ENCODE measurements around the gene MOSMO. TPM values are rescaled to one million over a fixed set of nuclear protein-coding genes. Genes with fewer than 3 reads are reported as not detected.

MOSMO gene
- total and polyA plus RNA-seq, 8 donors, result 3.7 to 8.0 (median 5.1) TPM

DNA sequence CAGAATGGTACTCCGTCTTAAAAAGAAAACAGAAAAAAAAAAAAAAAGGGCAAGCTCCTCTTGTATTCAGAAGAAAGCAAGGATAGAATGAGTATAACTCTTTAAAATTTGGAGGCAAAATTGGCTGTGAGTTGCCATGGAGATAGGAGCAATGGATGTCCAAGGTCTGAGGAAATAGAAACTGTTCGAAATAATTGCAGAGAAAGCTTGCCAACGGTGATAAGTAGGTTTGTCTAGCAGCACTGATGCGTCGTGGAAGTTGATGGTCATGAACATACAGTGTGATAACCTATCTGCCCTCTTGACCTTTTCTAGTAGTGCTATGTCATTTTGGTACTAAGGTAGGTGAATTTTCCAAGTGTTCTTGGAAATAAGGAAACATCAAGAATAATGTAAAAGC, 3.0 kb downstream of the MOSMO start:
- intact Hi-C loops (cut with DNase I), result loop anchor here in 1 of 3 donors (5.0 kb wide), 1 partner anchor 61 kb away; no protein-coding TSS in a partner anchor
- Histone ChIP-seq H3K27me3 (no peaks in the 10 kb centered on the region), H3K9me3 (no peaks in the 10 kb centered on the region), H3K4me3 (no peak overlapping the region), H3K4me1 (peaks cover 9 to 15% (median 14%) of the 10 kb centered on the region in 3 donors), H3K27ac (no peak overlapping the region), H3K36me3 (no peaks in the 10 kb centered on the region)
- DNase-seq (no peak), FAIRE-seq (no peak), ATAC-seq (no peak)
- TF ChIP-seq, protein P1, sequence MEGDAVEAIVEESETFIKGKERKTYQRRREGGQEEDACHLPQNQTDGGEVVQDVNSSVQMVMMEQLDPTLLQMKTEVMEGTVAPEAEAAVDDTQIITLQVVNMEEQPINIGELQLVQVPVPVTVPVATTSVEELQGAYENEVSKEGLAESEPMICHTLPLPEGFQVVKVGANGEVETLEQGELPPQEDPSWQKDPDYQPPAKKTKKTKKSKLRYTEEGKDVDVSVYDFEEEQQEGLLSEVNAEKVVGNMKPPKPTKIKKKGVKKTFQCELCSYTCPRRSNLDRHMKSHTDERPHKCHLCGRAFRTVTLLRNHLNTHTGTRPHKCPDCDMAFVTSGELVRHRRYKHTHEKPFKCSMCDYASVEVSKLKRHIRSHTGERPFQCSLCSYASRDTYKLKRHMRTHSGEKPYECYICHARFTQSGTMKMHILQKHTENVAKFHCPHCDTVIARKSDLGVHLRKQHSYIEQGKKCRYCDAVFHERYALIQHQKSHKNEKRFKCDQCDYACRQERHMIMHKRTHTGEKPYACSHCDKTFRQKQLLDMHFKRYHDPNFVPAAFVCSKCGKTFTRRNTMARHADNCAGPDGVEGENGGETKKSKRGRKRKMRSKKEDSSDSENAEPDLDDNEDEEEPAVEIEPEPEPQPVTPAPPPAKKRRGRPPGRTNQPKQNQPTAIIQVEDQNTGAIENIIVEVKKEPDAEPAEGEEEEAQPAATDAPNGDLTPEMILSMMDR (IDR thresholded peaks at IDR 0.05), result no peak
- WGBS, 2 donors, result 50 to 58% methylated on average over 5 of the region's 5 CpGs

DNA sequence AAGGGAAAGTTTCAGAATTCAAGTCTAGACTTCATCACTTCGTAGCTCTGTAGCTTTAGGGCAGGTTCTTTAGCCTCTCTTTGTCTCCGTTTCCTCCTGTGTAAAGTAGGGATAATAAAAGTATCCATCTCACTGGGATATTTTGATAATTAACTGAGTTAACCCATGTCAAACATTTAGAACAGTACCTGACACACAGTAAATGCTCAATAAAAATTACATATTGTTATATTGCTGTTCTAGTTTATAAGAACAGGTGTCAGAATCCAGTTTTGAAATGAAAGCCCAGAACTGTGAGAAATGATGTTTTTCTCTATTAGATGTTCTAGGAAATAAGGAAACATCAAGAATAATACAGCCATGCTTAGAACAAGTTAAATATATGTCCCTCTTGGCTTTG, 4.3 kb downstream of the MOSMO start:
- no peak for ATAC-seq
- Histone ChIP-seq H3K9me3 (no peaks in the 10 kb centered on the region), H3K27me3 (no peaks in the 10 kb centered on the region), H3K36me3 (no peaks in the 10 kb centered on the region), H3K27ac (no peak overlapping the region), H3K4me3 (no peak overlapping the region), H3K4me1 (peaks cover 9 to 15% (median 12%) of the 10 kb centered on the region in 3 donors)
- FAIRE-seq, result no peak
- TF ChIP-seq, protein P1 (IDR thresholded peaks at IDR 0.05), result no peak
- 35 to 44% methylated on average over 2 of the region's 2 CpGs for WGBS, 2 donors
- no peak for DNase-seq
- intact Hi-C loops (cut with DNase I), result loop anchor here in 1 of 3 donors (5.0 kb wide), 1 partner anchor 60 kb away; no protein-coding TSS in a partner anchor

DNA sequence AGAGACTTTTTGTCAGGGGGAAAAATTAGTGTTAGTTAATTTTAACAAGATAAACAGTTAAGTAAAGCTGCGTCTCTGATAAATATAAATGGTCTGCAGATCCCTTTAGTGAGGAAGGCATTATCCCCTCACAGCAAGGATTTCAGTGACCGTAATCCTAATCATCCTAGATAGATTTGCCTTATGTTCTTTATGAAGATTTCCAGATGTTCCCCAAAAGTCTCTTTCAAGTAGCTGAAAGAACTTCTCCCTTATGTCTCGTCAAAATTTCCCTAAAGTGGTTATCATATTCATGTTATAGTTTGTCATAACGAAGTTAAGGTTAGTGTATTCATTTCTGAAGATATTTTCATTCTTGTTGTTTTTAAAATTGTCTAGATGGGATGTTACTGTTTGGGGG, 5.6 kb downstream of the MOSMO start:
- Histone ChIP-seq H3K27me3 (no peaks in the 10 kb centered on the region), H3K27ac (no peak overlapping the region), H3K9me3 (no peaks in the 10 kb centered on the region), H3K4me1 (peaks cover 16 to 19% (median 16%) of the 10 kb centered on the region in 3 donors), H3K36me3 (no peaks in the 10 kb centered on the region), H3K4me3 (no peak overlapping the region)
- 85 to 88% methylated on average over 4 of the region's 4 CpGs for WGBS, 2 donors
- TF ChIP-seq, protein P1 (IDR thresholded peaks at IDR 0.05), result no peak
- no peak for ATAC-seq
- no peak for DNase-seq
- intact Hi-C loops (cut with DNase I), result loop anchor here in 1 of 3 donors (5.0 kb wide), 1 partner anchor 59 kb away; no protein-coding TSS in a partner anchor
- no peak for FAIRE-seq

DNA sequence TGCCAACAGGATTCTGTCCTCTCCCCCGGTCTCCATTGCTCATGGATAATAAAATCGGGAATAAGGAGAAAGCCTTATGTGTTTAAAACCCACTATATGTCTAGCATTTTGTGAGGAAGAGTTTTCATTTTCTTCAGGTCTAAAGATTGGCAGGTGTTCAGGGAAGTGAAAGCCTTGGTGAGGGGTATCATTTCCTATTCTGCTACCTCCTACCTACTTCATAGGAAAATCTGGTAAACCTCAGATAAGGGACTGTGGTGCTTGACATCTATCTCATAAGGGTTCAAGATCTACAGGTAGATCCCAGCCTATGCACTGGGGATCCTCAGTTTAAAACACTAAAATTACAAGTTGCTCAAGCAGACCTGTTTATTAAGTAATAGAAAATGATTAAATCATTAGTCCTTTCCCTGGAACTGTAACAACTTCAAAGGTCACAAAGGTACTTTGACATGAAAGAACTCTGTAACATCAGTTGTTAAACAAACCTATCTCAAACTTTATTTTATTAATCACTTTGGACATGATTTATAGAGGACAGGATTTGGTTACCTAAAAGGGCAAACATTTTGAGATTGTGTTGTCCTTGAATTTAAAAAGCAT, 6.5 kb downstream of the MOSMO start:
- H3K4me3 ChIP-seq, result no peak overlapping the region
- no peak overlapping the region for H3K27ac ChIP-seq
- no peak for DNase-seq
- peaks cover 16 to 19% (median 16%) of the 10 kb centered on the region in 3 donors for H3K4me1 ChIP-seq
- no peaks in the 10 kb centered on the region for H3K27me3 ChIP-seq
- ATAC-seq, result peak in 3 of 4 donors; percentile 30 to 51 (median 38)
- 69 to 79% methylated on average over 2 of the region's 2 CpGs for WGBS, 2 donors
- intact Hi-C loops (cut with DNase I), result loop anchor here in 1 of 3 donors (5.0 kb wide), 1 partner anchor 58 kb away; no protein-coding TSS in a partner anchor
- H3K36me3 ChIP-seq, result no peaks in the 10 kb centered on the region
- FAIRE-seq, result no peak
- TF ChIP-seq, protein P1 (IDR thresholded peaks at IDR 0.05), result no peak
- H3K9me3 ChIP-seq, result no peaks in the 10 kb centered on the region

DNA sequence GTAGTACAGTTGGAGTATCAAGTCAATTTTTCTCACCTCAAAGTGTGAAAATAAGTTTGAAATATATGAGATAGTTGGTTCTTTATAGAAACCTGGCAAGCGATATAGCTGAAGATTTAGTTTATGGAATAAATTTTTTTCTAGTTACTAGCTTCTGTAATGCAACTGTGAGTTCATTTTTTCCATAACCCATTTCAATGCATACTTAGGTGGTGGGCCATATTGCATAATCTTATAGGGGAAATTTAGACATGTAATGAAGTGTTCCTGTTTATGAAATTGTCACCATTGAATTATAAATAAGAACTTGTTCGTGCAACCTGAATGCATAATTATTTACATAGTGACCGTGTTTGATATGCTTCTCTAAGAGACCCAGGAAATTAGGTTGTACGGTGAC, 9.0 kb downstream of the MOSMO start:
- Histone ChIP-seq H3K27ac (no peak overlapping the region), H3K4me3 (no peak overlapping the region), H3K9me3 (no peaks in the 10 kb centered on the region), H3K4me1 (peaks cover 16 to 19% (median 16%) of the 10 kb centered on the region in 3 donors), H3K36me3 (no peaks in the 10 kb centered on the region), H3K27me3 (no peaks in the 10 kb centered on the region)
- intact Hi-C loops (cut with DNase I), result no loop called here
- 52 to 61% methylated on average over 4 of the region's 4 CpGs for WGBS, 2 donors
- FAIRE-seq (no peak), ATAC-seq (no peak), DNase-seq (no peak)
- TF ChIP-seq, protein P1 (IDR thresholded peaks at IDR 0.05), result no peak
